T-helper 2 cell treated with Interferon-gamma antibody and Interleukin-4, amounts not matched to agents 5 μg/mL and 100 μg/mL, for 36 hours (primary cell): Measurements from ENCODE around the gene PSME4.
"Not testable (repeated sequence)": the region's sequence is repeated elsewhere in the genome, so short reads cannot be mapped to it uniquely, and the experiment has no call there.

Experiments used
- DNase-seq: peaks from one replicate; pipeline ENCODE4 v3.0.0; 2021; ENCODE audit warnings: low spot score
- H3K27ac Mint-ChIP-seq: one replicate; pipeline ENCODE4 v1.8.0; 2021; ENCODE audit warnings: mild to moderate bottlenecking, mixed read lengths
- H3K27me3 Mint-ChIP-seq: one replicate; pipeline ENCODE4 v1.8.0; 2021; ENCODE audit warnings: low read depth, mixed read lengths
- H3K36me3 Mint-ChIP-seq: one replicate; pipeline ENCODE4 v1.8.0; 2021; ENCODE audit warnings: low read depth, mixed read lengths
- H3K4me1 Mint-ChIP-seq: one replicate; pipeline ENCODE4 v1.8.0; 2021; ENCODE audit warnings: low read depth, mixed read lengths
- H3K4me3 Mint-ChIP-seq: one replicate; pipeline ENCODE4 v1.8.0; 2022; ENCODE audit warnings: mild to moderate bottlenecking, moderate library complexity, mixed read lengths
- H3K9me3 Mint-ChIP-seq: one replicate; pipeline ENCODE4 v1.8.0; 2021; ENCODE audit warnings: mixed read lengths

Gene PSME4

DNA sequence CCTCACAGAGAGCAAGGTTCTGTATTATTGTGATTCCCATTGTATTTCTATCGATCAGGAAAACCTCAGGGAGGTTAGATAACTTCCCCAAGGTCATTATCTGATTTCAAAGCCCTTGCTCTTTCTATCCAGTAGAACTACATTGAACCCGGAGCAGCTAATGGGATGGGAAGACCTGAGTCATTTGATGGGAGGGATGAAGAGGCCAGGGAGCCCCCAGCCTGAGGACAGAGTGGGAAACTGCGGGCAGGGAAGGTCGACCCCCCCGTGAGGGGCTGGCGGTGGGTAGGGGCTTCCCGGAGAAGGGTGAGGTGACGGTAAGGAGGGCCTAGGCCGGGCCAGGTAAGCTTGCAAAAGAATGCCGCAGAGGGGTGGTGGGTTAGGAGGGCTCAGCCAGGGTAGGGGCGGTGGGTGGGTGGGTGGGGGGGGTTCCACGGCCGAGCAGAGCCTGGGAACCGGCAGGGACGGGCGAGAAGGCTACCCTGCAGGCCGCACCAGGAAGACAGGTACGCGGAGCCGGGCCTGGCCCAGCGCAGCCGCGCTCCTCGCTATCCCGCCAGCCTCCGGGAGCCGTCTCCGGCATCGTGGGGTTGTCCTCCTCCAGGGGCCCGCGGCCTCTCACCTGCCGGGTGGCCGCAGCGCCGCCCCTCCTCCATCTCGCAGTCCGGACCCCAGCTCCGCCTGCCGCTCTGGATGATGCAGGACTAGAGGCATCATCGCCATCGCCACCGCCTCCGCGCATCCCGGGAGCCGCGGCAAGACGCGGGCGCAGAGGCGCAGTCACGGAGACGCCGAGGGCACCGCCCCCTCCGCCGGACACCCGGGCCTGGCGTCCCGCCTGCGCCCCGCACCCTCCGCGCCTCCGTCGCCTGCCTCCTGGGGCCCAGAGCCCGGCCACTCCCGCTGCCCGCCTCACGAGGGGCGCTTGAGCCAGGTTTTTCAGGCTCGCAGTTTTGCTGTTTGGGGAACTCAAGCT lies 111.3 kb downstream of the PSME4 start, which contains the start of gene GPR75:
Gene GPR75 (minus strand): TSS at position 762 of the 976 bp plus-strand sequence. CDS start 5,211 bp downstream, outside the sequence.
- H3K27me3 Mint-ChIP-seq, result no peaks in the 10 kb centered on the region
- no peaks in the 10 kb centered on the region for H3K9me3 Mint-ChIP-seq
- H3K4me3 Mint-ChIP-seq, result no peak within 1 kb of the TSS
- DNase-seq, result no peak
- no peaks in the 10 kb centered on the region for H3K4me1 Mint-ChIP-seq
- H3K27ac Mint-ChIP-seq, result no peak within 1 kb of the TSS
- H3K36me3 Mint-ChIP-seq, result peaks cover 10% of the 10 kb centered on the region

DNA sequence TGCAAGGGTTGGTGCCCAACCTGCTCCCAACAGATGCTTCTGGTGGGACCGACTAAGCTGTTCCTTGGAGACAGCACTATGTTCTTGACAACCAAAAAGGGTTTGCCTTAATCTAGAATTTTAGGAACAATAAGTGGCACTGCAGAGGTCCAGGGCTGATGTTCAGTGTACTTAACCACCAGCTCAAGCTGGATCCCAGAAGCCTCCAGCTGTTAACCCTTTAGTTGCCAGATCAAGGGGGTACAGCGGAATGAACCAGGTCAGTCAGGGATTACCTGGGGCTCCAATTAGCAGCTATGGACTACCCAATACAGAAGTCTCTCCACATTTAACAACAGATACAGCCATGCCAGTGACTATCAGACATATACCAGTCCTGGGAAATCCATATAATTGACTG lies 114.5 kb downstream of the PSME4 start:
- Mint-ChIP-seq H3K9me3 (no peaks in the 10 kb centered on the region), H3K27me3 (no peaks in the 10 kb centered on the region), H3K36me3 (peaks cover 9% of the 10 kb centered on the region), H3K27ac (no peak overlapping the region), H3K4me1 (no peaks in the 10 kb centered on the region), H3K4me3 (no peak overlapping the region)
- no peak for DNase-seq

- Mint-ChIP-seq H3K4me3 (no peak overlapping the region), H3K27ac (no peak overlapping the region)
Measured at GRCh38 chr2:53854678-53855077, 116.1 kb downstream of the PSME4 start.

DNA sequence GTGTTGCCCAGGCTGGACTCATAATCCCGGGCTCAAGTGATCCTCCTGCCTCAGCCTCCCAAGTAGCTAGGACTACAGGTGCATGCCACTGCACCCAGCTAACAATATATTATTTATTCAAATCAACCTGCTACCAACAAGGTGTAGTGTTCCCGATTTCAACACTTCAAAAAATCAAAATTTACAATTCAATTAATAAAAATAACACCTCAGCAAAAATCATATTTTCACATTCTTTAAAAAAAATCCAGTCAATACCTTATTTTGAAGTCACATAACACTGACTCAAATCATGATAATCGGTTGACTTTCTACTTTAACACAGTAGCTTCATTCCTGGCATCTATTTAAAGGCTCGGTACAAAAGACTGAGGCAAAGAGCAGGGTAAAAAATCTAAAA lies 118.3 kb downstream of the PSME4 start:
- Mint-ChIP-seq H3K4me1 (no peaks in the 10 kb centered on the region), H3K27ac (no peak overlapping the region), H3K36me3 (peaks cover 9% of the 10 kb centered on the region), H3K4me3 (no peak overlapping the region), H3K27me3 (no peaks in the 10 kb centered on the region), H3K9me3 (no peaks in the 10 kb centered on the region)
- no peak for DNase-seq

More at GRCh38 chr2:53854678-53855077, 116.1 kb downstream of the PSME4 start:
- Mint-ChIP-seq H3K9me3 (no peaks in the 10 kb centered on the region), H3K36me3 (peaks cover 9% of the 10 kb centered on the region), H3K4me1 (no peaks in the 10 kb centered on the region), H3K27me3 (no peaks in the 10 kb centered on the region)
- no peak for DNase-seq

DNA sequence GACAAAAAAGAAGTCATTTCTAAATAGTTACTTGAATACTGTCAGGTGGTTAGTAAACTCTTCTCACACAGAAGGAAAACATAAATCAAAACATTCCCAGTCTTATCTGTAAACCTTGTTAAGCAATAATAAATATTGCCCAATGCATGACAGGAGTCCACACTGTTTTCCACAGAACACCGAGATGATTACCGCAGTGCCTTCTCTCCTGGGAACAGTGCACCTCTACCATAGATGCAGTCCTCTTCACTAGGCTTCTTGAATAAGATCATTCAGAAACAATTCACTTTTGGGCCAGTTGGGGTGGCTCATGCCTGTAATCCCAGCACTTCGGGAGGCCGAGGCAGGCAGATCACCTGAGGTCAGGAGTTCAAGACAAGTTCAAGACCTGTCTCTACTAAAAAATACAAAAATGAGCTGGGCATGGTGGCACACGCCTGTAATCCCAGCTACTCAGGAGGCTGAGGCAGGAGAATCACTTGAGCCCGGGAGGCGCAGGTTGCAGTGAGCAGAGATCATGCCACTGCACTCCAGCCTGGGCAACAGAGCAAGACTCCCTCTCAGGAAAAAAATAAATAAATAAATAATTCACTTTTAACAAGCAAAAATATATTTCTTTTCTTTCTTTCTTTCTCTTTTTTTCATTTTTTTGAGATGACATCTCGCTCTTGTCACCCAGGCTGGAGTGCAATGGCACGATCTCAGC lies 119.6 kb downstream of the PSME4 start:
- not testable (repeated sequence) for DNase-seq, H3K27ac Mint-ChIP-seq, H3K9me3 Mint-ChIP-seq, H3K4me1 Mint-ChIP-seq, H3K4me3 Mint-ChIP-seq, H3K36me3 Mint-ChIP-seq, H3K27me3 Mint-ChIP-seq

GRCh38 chr2:53848062-53848461 lies 122.7 kb downstream of the PSME4 start:
- no peak for DNase-seq
- Mint-ChIP-seq H3K27me3 (no peaks in the 10 kb centered on the region), H3K9me3 (no peaks in the 10 kb centered on the region), H3K4me1 (peaks cover 1% of the 10 kb centered on the region), H3K36me3 (peaks cover 2% of the 10 kb centered on the region), H3K27ac (no peak overlapping the region), H3K4me3 (no peak overlapping the region)

GRCh38 chr2:53843595-53843994 lies 127.2 kb downstream of the PSME4 start:
- H3K4me1 Mint-ChIP-seq, result peaks cover 7% of the 10 kb centered on the region
- peaks cover 5% of the 10 kb centered on the region for H3K9me3 Mint-ChIP-seq
- H3K27me3 Mint-ChIP-seq, result no peaks in the 10 kb centered on the region
- no peak overlapping the region for H3K4me3 Mint-ChIP-seq
- no peaks in the 10 kb centered on the region for H3K36me3 Mint-ChIP-seq
- no peak for DNase-seq
- H3K27ac Mint-ChIP-seq, result no peak overlapping the region

DNA sequence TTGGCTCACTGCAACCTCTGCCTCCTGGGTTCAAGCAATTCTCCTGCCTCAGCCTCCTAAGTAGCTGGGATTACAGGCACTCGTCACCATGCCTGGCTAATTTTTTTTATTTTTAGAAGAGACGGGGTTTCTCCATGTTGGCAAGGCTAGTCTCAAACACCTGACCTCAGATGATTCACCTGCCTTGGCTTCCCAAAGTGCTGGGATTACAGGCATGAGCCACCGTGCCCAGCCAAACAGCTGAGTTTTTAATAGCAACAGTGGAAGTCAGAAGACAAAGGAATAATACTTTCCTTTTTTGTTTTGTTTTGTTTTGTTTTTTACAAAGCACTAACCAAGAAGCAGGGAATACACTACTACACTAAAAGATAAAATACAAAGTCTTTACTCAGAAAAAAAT lies 127.9 kb downstream of the PSME4 start:
- no peak overlapping the region for H3K4me3 Mint-ChIP-seq
- H3K9me3 Mint-ChIP-seq, result peaks cover 5% of the 10 kb centered on the region
- DNase-seq, result no peak

DNA sequence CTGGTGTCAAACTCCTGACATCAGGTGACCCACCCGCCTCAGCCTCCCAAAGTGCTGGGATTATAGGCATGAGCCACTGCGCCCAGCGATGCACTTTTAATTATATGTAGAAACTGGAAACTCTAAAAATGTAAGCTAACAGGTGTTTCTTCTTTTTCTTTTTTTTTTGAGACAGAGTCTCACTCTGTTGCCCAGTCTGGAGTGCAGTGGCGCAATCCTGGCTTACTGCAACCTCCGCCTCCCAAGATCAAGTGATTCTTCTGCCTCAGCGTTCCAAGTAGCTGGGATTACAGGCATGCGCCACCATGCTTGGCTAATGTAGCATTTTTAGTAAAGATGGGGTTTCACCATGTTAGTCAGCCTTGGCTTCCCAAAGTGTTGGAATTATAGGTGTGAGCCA lies 129.1 kb downstream of the PSME4 start:
- not testable (repeated sequence) for H3K4me1 Mint-ChIP-seq, H3K4me3 Mint-ChIP-seq, DNase-seq, H3K36me3 Mint-ChIP-seq, H3K27ac Mint-ChIP-seq, H3K27me3 Mint-ChIP-seq, H3K9me3 Mint-ChIP-seq

More for the DNA sequence above, 127.9 kb downstream of the PSME4 start:
- no peaks in the 10 kb centered on the region for H3K36me3 Mint-ChIP-seq
- no peak overlapping the region for H3K27ac Mint-ChIP-seq
- H3K4me1 Mint-ChIP-seq, result peaks cover 7% of the 10 kb centered on the region
- no peaks in the 10 kb centered on the region for H3K27me3 Mint-ChIP-seq

GRCh38 chr2:53840580-53840979 lies 130.2 kb downstream of the PSME4 start:
- H3K4me3 Mint-ChIP-seq, result no peak overlapping the region
- peaks cover 5% of the 10 kb centered on the region for H3K9me3 Mint-ChIP-seq
- no peak for DNase-seq
- no peak overlapping the region for H3K27ac Mint-ChIP-seq
- peaks cover 7% of the 10 kb centered on the region for H3K4me1 Mint-ChIP-seq
- no peaks in the 10 kb centered on the region for H3K27me3 Mint-ChIP-seq
- H3K36me3 Mint-ChIP-seq, result no peaks in the 10 kb centered on the region

DNA sequence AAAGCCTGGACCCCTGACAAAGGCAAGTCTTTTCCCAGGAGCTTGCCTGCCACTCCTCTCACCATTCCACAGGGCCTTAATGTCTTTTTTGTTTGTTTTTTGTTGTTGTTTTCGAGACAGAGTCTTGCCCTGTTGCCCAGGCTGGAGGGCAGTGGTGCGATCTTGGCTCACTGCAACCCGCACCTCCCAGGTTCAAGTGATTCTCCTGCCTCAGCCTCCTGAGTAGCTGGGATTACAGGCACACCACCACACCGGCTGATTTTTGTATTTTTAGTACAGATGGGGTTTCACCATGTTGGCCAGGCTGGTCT lies 140.9 kb downstream of the PSME4 start:
- H3K36me3 Mint-ChIP-seq, H3K4me1 Mint-ChIP-seq, DNase-seq, H3K9me3 Mint-ChIP-seq, H3K27me3 Mint-ChIP-seq, H3K27ac Mint-ChIP-seq, H3K4me3 Mint-ChIP-seq: not testable (repeated sequence)

DNA sequence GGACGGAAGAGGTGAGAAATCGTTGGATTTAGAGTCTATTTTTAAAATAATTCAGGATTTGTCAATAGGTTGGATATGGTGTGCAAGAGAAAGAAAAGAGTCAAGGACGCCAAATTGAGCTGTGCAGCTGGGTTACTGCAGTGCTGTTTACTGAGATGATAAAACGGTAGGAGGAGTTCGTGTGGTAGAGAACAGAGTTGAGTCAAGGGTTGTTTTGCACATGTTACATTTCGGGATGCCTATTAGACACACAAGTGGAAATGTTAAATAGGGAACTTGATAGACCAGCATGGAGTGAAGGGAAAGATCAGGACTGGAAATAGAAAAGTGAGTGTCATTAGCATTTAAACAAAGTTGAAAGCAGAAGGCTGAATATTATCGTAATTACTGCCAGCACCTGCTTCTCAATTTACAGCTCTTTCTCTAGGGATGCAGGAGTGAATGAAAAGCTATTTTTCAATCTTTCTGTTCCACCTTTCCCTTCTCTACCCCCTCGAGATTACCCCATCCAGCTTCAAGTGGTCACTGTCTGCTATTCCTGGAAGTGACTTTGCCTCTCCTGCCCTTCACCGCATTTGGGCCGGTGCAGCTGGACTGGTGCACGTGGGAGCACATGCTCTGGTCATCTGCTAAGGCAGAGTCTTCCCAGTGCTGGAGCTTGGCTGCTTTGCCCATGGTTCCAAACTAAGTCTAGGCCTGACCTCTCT lies 141.4 kb downstream of the PSME4 start:
- no peaks in the 10 kb centered on the region for H3K27me3 Mint-ChIP-seq
- H3K4me1 Mint-ChIP-seq, result no peaks in the 10 kb centered on the region
- no peak overlapping the region for H3K27ac Mint-ChIP-seq
- H3K4me3 Mint-ChIP-seq, result no peak overlapping the region
- DNase-seq, result no peak
- no peaks in the 10 kb centered on the region for H3K9me3 Mint-ChIP-seq
- no peaks in the 10 kb centered on the region for H3K36me3 Mint-ChIP-seq

GRCh38 chr2:53828331-53828730 lies 142.5 kb downstream of the PSME4 start:
- no peaks in the 10 kb centered on the region for H3K9me3 Mint-ChIP-seq
- no peaks in the 10 kb centered on the region for H3K27me3 Mint-ChIP-seq
- H3K4me3 Mint-ChIP-seq, result no peak overlapping the region
- no peaks in the 10 kb centered on the region for H3K36me3 Mint-ChIP-seq
- no peak overlapping the region for H3K27ac Mint-ChIP-seq
- no peak for DNase-seq
- H3K4me1 Mint-ChIP-seq, result no peaks in the 10 kb centered on the region
